Fibroblast of lung (primary cell): ENCODE measurements around the gene MAPKBP1.

Experiments
- CTCF ChIP-seq, 2 donors: IDR thresholded peaks in 1 of 2; conservative IDR thresholded peaks in 1 of 2; 1 replicate in 1 of 2; 2 replicates in 1 of 2; pipeline ENCODE4 v1.5.1; 2011 to 2012; ENCODE audit warnings: low read length in 2 of 2, control low read depth in 1 of 2, inconsistent platforms in 1 of 2, low read depth in 1 of 2, mild to moderate bottlenecking in 1 of 2
- EZH2 ChIP-seq: IDR thresholded peaks from 2 replicates; pipeline ENCODE4 v1.5.1; 2012; ENCODE audit warnings: low read length, control low read depth, mild to moderate bottlenecking; ENCODE audit errors: missing control alignments

GRCh38 chr15:41853831-41854230, 79.5 kb downstream of the MAPKBP1 start:
- TF ChIP-seq EZH2 (no peak), CTCF (conservative IDR thresholded peaks at IDR 0.05 in 1 of 2, IDR thresholded peaks at IDR 0.05 in 1 of 2; ENCODE audit: low read depth in 1 of 2, low read length in 2 of 2) (no peak)
